ENCODE measurements around the gene TRIO.
"Not testable (repeated sequence)": the region's sequence is repeated elsewhere in the genome, so short reads cannot be mapped to it uniquely, and the experiment has no call there.

The TRIO gene

DNA sequence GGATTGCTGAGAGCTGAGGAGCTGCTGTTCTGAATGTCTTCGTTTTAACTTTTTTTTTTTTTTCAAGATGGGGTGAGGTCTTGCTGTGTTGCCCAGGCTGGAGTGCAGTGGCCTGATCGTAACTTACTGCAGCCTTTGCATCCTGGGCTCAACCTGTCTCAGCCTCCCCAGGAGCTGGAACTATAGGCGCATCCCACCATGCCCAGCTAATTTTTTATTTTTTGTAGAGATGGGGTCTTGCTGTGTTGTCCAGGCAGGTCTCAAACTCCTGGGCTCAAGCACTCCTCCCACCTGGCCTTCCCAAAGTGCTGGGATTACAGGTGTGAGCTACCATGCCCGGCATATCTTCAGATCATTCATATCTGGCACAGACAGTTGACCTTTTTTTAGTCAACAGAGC lies 46.5 kb downstream of the TRIO start:
- DNase-seq = no peak

DNA sequence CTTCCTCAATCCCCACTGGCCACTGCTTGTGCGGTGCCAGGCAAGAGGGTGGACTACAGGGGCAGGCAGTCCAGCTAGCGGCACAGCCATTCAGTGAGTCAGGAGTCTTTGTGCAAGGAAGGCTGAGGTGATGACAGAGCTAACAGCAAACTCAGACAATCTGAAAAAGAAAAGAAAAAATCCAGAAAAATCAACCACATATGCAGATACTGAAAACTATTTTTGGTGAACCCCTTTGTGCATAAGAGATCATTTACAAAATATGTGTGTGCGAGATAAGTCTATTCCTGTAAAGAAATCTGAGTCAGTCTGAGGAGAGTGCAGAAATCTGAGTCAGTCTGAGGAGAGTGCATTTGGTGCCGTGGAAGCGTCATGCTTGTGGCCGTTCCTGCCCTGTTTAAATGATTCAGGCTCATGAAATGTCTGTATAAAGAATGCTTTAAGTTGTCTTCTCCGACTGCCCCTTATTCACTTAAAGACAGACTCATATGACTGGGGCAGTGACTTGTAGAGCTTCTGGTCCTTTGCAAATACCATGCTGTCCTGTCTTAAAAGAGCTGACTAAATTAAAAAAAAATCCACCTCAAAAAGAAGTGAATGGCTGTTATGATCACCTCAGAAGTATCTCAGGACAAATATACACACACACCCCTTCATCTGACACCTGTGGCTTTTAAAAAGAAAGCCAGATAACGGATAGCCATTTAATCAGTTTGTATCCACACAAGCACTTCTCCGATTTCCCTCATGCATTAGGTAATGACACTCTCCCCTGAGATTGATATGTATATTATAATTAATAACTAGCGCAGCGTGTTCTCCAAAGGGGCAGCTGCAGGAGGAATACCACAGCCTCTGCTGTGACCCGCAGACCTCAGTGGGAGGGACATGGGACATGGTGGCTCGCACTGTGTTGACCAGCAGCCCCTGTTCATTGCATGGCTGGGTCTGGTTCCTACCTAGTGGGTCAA lies 47.3 kb downstream of the TRIO start:
- DNase-seq = no peak

GRCh38 chr5:14191325-14191724 lies 48.2 kb downstream of the TRIO start:
- no peak for DNase-seq

GRCh38 chr5:14193496-14193895 lies 50.4 kb downstream of the TRIO start:
- no peak for DNase-seq

DNA sequence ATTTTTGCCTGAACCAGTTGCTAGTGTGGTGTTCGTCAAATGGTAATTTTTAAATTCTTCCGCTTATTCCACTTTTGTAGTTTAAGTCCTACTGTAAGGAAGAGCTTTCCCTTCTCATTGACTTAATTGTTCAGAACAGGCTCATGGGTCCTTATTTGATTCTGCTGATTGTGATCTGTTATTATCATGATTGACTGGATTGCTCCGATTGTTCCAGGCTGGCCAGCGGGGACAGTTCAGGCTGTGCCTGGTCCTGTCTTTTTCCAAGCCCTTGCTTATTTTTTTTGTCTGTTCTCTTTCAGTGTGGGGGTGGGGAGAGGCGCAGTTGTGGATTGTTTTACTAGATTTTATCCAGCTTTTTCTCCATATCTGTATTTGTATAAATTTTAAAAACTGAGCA lies 52.4 kb downstream of the TRIO start:
- no peak for DNase-seq

DNA sequence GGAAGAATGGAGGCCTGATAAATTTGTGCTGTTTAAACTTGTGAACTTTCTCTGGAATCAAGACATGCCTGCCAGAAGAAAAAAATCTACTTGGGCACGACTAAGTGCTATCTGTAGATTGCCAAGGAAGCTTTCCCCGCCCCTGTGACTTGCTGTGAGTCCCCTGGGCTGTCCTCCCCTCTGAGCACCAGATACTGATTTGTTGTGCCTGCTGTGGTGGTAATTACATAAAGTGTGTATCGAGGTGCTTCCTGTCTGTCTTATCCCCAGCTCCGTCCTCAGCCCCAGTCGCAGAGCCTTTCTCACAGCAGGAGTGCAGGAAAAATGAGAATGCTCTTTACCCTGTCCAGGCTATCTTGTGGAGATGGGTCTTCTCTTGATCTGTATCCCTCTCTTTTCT lies 53.9 kb downstream of the TRIO start:
- DNase-seq = no peak

DNA sequence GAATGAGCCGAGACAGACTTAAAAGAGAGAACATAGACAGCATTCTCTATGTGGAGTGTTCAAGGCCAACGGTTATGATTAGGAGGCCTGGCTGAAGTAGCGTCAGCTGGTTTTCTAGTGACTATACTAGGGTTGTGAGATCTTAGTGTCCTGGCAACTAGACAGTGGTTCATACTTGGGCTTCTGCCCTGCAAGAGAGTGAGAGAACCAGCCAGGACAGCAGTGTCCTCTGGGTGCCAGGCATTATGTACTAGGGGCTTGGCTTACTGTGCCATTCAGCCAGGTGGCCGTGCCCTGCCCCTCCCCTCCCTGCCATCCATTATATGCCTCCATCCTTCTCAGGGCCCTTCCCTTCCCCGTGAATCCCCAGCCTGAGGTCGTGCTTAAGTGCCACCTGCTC lies 56.8 kb downstream of the TRIO start:
- DNase-seq = no peak

GRCh38 chr5:14200312-14200990 lies 57.3 kb downstream of the TRIO start:
- DNase-seq = no peak

GRCh38 chr5:14201325-14202045 lies 58.3 kb downstream of the TRIO start:
- no peak for DNase-seq

GRCh38 chr5:14202462-14202861 lies 59.3 kb downstream of the TRIO start:
- DNase-seq = no peak

- no peak for DNase-seq
Measured at GRCh38 chr5:14204011-14204670, 61.0 kb downstream of the TRIO start.

- no peak for DNase-seq
Measured at GRCh38 chr5:14204785-14205321, 61.7 kb downstream of the TRIO start.

GRCh38 chr5:14206028-14206725 lies 63.0 kb downstream of the TRIO start:
- no peak for DNase-seq

DNA sequence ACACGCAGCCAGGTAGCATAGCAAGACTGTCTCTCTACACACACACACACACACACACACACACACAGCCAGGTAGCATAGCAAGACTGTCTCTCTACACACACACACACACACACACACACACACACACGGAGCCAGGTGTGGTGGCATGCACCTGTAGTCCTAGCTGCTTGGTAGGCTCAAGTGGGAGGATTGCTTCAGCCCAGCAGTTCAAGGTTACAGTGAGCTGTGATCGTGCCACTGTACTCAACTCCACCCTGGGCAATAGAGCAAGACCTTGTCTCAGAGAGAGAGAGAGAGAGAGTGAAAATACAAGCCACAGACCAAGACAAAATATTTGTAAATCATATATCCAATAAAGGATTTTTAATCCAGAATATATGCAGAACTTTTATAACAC lies 64.3 kb downstream of the TRIO start:
- not testable (repeated sequence) for DNase-seq

GRCh38 chr5:14208071-14209021 lies 65.2 kb downstream of the TRIO start:
- no peak for DNase-seq

DNA sequence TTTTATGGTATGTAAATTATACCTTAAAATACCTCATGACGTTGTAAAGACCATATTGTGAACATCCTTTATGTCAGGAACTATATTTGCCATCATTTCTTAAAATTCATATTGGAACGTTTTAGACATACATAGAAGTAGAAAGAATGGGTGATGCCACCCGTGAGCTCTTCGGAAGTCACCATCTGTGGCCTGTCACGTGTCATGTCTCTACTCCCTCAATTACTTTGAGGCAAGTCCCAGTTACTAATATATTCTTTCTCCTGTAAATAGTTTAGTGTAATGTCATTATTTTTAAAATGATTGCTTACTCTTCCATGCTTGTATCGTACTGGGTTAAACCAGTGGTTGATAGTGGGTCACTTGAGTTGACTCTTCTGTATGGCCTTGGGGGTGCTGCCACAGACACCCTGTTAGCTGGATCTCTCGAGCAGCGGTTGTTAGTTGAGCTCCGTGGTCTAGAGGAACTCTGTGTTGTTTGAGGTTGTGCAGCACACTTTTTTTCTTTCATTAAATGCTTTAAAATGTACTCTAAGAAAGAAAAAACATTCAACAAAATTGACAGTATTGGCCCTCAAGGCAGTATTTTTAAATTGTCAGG lies 66.2 kb downstream of the TRIO start:
- no peak for DNase-seq

GRCh38 chr5:14209836-14210235 lies 66.7 kb downstream of the TRIO start:
- no peak for DNase-seq

- DNase-seq = no peak
Measured at GRCh38 chr5:14210729-14211128, 67.6 kb downstream of the TRIO start.

GRCh38 chr5:14211818-14212803 lies 69.0 kb downstream of the TRIO start:
- no peak for DNase-seq
